GM18505 (cell line): ENCODE data around the gene ANKRD29.
"Not testable (repeated sequence)": the region's sequence is repeated elsewhere in the genome, so short reads cannot be mapped to it uniquely, and the experiment has no call there.

Experiments
- ATAC-seq: cut with Tn5 transposase; IDR thresholded peaks from one replicate; pipeline ENCODE4 v1.9.1; 2021; ENCODE audit not compliant: unreplicated experiment
- POLR2A ChIP-seq: IDR thresholded peaks from 4 replicates; pipeline ENCODE4 v1.6.1; 2011; ENCODE audit warnings: borderline replicate concordance; ENCODE audit not compliant: insufficient read depth, insufficient read length; ENCODE audit errors: extremely low read depth

The ANKRD29 gene

GRCh38 chr18:23648456-23648855 lies 14.3 kb downstream of the ANKRD29 start:
- no peak for ATAC-seq
- no peak for TF ChIP-seq POLR2A

GRCh38 chr18:23646282-23646681 lies 16.4 kb downstream of the ANKRD29 start:
- no peak for ATAC-seq

DNA sequence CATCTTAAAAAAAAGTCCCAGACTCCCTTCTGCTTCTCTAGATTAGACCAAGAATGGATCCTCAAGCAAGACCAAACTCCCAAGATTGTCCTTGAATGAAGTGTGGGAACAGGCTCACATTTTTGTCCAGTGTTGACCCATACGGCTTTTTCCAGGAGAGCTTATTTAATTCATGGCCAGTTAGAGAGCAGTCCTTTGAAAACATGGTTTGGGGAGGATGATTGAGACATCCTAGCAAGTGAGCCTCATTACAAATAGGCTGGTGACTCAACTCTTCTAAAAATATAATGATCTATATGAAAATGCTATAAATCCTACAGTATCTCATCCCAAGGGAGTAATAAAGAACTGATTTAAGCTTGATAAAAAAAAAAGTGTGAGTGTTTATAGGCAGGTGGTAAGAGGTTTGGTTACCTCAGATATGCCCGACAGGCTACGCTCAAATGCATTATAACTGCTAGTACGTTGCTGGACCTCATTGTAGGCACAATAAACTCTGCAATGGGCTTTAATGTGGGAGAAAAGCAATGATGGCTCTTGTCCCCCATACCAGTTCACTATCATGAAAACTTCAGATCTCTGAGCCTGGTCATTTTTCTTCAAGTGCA lies 17.0 kb downstream of the ANKRD29 start:
- no peak for ATAC-seq
- no peak for TF ChIP-seq POLR2A

More at GRCh38 chr18:23646282-23646681, 16.4 kb downstream of the ANKRD29 start:
- no peak for TF ChIP-seq POLR2A

DNA sequence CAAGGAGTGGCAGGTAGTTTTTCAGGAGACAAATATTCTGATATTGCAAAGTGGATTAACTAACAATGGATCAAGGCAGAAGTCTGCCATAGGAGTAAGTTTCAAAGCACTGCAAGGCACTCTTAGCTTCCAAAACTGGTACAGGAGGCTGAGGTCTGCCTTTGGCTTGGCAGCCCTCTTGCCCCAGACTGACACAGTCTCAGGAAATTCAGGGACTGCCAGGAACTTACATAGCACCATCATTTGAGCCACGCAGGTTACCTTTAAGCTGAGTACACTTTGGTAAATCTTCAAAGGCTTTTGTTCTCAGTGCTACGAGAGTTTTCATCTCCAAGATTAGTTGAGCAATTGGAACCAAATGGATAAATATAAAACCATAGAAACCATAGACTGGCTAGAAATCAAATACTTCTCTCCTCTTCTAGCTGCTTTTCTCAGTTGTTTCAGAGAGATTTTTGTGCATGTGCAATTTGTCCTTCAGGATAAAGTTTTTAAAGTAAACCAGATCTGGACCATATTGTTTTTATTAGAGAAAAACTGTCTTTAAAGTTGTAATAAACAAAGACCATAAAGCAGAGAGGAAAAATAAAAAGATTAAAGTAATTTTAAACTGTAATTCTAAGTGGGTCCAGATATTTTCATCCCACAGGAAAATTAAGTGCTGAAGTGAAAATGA lies 18.8 kb downstream of the ANKRD29 start:
- ATAC-seq, result no peak
- no peak for TF ChIP-seq POLR2A

- TF ChIP-seq POLR2A, result no peak
- ATAC-seq, result no peak
Observed at GRCh38 chr18:23641937-23642666, 20.6 kb downstream of the ANKRD29 start.

DNA sequence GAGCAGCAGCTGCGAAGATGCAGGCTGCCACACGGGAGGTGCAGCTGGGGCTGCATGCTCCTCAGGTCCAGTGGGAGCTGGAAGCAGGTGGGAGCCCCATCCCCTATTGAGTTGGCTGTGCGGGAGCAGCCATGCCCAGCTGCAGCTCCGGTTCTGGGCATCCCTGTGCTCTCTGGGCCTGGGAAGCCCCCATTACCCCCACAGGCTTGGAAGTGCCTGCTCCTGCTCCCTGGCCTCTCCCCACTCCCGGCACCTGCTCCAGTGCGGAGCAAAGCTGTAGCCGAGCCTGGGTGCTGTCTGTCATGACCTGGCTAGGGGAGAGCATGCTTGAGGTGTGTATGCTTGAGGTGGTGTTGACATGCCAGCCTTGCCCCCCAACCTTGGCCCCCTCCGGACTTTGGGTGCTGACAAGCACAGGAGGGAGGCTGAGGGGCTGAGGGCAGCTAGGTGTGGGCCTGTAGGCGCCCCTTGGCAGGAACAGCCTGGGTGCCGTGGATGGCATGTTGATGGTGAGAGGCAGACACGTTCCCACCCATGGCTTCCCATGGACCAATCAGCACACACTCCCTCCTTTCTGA lies 21.5 kb downstream of the ANKRD29 start:
- TF ChIP-seq POLR2A, result no peak
- ATAC-seq, result no peak

DNA sequence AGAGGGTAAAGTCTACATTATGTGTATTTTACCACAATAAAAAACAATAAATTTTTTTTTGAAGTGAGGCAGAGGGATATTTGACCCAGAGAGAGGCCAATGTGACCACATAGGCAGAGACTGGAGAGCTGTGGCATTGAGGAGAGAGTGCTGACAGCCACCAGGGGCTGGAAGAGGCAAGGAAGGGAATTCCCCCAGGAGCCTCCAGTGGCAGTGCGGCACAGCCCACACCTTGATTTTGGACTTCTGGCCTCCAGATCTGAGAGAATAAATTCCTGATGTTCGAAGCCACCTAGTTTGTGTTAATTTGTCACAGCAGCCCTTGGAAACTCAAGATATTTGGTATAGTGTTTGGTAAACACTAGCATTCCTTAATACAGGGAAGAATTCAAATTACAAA lies 22.7 kb downstream of the ANKRD29 start:
- ATAC-seq, result no peak
- TF ChIP-seq POLR2A, result no peak

GRCh38 chr18:23636433-23636832 lies 26.3 kb downstream of the ANKRD29 start:
- not testable (repeated sequence) for ATAC-seq

DNA sequence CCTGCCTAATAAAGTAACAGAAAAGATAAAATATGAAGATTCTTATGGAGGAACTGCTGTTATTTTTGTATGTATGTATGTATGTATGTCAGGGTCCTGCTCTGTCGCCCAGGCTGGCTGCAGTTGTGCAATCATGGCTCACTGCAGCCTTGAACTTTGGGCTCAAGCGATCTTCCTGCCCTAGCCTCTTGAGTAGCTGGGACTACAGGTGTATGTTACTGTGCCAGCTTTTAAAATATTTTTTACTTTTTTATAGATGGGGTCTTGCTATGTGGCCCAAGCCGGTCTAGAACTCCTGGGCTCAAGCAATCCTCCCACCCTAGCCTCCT lies 26.7 kb downstream of the ANKRD29 start:
- TF ChIP-seq POLR2A, result no peak
- no peak for ATAC-seq

DNA sequence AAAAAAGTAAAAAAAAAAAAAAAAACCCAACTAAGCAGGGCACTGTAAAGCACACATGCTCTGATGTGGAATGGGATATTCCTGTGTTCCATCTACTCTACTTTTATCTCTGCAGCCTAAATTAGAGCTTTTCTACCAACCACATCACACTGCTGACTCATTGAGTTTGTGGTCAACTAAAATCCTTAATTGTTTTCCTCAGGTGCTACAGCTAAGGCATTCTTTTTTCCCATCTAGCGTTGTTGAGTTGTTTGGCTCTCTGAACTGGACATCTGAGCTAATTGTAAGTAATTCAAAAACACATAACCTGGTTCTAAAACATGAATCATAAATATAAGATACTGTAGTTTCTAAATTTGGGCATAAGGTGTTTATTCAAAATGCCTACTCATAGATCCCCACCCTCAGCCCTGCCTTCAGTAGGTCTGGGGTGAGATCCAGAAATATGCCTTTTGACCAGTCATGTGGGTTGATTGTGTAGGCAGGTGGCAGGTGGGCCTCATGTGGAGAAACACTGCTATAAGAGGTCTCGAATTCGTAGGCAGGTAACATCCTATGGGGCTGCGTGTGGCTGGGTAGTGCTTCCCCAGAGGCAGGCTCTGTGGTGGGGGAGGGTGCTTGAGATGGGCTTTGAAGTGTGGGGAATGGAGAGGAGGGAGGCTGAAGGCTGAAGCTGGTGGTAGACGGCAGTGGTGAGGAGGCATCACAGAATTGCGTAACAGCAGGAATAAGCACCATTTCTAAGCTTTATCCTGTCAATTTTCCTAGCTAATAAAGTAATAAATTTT lies 27.2 kb downstream of the ANKRD29 start:
- ATAC-seq, result no peak
- no peak for TF ChIP-seq POLR2A

- no peak for ATAC-seq
- no peak for TF ChIP-seq POLR2A
Observed at GRCh38 chr18:23634692-23635091, 28.0 kb downstream of the ANKRD29 start.

DNA sequence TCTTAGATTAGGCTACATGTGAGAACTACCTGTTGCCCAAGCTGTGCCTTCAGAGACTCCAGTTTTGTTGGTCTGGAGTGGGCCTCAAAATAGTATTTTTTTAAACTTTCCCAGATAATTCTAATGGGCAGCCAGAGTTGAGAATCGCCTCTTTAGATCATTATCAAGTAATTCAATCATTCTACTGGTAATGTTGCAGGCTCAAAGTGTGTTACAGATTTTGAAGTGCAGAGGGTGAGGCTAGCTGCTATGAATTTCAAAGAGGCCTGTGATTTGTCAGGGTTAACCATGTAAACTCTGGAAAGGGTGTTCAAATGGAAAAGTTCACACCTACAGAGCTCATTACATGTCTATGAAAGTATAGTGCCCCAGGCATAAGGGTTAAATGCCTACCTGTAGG lies 30.1 kb downstream of the ANKRD29 start:
- no peak for ATAC-seq
- no peak for TF ChIP-seq POLR2A

DNA sequence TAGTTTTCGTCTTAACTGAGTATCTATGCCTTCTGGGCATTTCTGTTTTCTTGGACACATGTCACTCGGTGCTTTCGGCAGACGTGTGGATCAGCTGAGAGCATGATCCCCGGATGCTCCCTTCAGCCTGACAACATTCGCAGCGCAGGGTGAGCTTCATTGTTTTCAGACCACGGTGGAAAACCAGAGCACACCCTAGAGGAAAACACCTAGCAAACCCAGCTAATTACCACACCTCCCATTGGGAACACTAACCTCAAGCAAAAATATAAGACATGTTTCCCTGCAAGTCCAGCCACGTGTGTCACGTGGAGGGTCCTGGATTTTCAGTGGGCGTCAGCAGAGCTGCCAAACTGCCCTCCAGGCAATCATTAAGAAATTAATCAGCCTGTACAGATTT lies 31.0 kb downstream of the ANKRD29 start:
- no peak for ATAC-seq
- TF ChIP-seq POLR2A, result no peak
